Fibroblast of villous mesenchyme (primary cell): Measurements from ENCODE around the gene CD79A. TPM values are rescaled to one million over a fixed set of nuclear protein-coding genes. Genes with fewer than 3 reads are reported as not detected.

Experiments
- DNase-seq: peaks from one replicate; pipeline ENCODE4 v3.0.0-alpha.2; 2010; ENCODE audit warnings: low read depth
- H3K4me3 ChIP-seq: 2 replicates; pipeline ENCODE4 v1.5.1; 2011; ENCODE audit warnings: low read depth, mild to moderate bottlenecking, low read length
- total RNA-seq: library from RNA; depleted of rRNA; stranded (reverse); fragments of >200 nt; gene quantifications from 2 replicates; pipeline ENCODE4 v1.2.3, GENCODE V29; 2012
- TF ChIP-seq, protein P1 (sequence below): IDR thresholded peaks from 2 replicates; pipeline ENCODE4 v1.5.1; 2012; ENCODE audit warnings: low read depth, mild to moderate bottlenecking, low read length; ENCODE audit not compliant: insufficient read depth

CD79A gene
- total RNA-seq, 1 donor = not detected

DNA sequence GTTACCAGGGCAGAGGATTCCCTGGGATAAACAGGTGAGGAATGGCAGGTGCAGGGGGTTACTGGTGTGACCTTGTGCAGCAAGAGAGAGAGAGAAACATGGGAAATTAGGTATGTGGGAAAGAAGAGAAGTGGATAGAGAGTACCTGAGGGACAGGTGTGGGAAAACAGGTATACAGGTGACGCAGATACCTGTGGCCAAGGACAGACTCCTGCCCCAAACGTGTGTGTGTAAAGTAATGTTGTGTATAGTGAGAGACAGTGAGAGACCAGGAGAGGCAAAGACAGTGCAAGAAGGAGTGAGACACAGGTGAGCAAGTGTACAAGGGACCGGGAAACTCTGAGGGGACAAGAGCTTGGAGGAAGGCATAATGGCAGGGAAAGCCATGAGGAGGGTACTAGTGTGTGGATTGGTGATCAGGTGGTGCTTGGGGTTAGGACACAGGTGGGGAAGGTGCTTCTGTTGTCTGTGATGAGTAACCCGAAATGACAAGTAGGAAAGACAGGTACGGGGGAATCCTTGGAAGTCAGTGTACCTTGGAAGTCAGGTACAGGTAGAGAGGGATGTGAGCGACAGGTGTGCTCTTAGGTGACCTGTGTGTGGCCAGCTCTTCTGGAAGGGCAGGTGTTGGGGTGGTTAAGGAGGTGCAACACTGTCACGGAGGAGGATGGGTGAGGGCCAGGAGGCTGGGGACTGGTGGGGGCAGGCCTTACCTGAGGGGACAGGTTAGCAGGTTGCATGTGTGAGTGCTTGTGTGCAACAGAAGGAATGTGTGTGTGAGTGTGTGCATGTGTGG lies 48.3 kb downstream of the CD79A start:
- DNase-seq = no peak
- TF ChIP-seq, protein P1, sequence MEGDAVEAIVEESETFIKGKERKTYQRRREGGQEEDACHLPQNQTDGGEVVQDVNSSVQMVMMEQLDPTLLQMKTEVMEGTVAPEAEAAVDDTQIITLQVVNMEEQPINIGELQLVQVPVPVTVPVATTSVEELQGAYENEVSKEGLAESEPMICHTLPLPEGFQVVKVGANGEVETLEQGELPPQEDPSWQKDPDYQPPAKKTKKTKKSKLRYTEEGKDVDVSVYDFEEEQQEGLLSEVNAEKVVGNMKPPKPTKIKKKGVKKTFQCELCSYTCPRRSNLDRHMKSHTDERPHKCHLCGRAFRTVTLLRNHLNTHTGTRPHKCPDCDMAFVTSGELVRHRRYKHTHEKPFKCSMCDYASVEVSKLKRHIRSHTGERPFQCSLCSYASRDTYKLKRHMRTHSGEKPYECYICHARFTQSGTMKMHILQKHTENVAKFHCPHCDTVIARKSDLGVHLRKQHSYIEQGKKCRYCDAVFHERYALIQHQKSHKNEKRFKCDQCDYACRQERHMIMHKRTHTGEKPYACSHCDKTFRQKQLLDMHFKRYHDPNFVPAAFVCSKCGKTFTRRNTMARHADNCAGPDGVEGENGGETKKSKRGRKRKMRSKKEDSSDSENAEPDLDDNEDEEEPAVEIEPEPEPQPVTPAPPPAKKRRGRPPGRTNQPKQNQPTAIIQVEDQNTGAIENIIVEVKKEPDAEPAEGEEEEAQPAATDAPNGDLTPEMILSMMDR = no peak
- H3K4me3 ChIP-seq = no peak overlapping the region

GRCh38 chr19:41926028-41926762 lies 49.1 kb downstream of the CD79A start:
- H3K4me3 ChIP-seq = no peak overlapping the region
- no peak for DNase-seq
- TF ChIP-seq, protein P1 = no peak

GRCh38 chr19:41926763-41927496 lies 49.9 kb downstream of the CD79A start:
- no peak for DNase-seq
- no peak overlapping the region for H3K4me3 ChIP-seq
- TF ChIP-seq, protein P1 = no peak

DNA sequence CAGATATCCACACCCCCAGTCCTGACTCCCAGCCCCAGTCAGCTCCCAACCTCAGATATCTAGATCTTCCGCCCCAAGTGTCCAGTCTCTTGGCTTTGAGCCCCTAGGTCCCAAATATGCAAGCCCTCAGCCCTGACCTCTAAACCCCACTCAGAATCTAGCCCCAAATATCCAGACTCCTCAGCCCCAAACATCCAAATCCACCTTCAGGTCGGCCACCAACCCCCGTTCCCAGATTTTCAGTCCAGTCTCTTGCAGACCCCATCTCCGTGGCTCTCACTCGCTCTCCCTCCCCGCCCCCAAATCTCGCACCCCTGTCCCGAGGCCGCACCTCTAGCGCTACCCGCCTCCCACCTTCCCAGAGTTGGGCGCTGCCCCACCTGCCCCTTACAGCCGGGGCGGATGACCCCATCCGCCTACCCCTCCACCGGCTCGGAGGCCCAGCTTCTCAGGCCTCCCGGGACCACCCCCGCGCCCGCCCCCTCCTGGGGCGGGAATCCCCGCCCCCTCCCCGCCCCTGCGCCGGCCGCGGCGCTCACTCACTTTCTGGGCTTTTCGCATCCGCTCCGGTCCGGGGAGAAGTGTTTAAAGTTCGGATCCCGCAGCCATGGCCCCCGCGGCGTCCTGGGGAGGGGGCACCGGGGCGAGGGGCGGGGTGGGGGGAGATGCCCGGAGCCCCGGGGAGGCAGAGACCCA lies 50.6 kb downstream of the CD79A start:
- H3K4me3 ChIP-seq = peak overlapping the region; percentile 58
- TF ChIP-seq, protein P1 = no peak
- no peak for DNase-seq

DNA sequence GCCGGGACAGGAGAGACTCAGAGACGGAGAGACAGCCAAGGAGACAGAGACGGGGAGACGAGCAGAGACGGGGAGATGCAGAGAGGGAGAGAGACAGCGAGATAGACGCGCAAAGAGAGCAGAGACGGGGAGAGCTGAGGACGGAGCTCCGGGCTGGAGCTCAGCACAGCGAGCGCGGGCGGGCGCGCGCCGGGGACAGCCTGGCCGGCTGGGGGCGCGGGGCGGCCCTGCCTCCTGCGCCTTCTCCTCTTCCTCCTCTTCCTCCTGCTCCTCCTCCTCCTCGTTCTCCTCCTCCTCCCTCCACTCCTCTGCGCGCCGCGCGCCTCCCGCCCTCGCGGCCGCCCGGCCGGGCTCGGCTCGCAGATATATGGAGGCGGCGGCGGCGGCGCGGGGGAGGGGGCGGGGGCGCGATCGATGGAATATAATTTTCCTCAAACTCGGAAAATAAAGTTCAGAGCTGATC lies 51.2 kb downstream of the CD79A start, which contains the start of gene ERFL:
Gene ERFL (minus strand): TSS at position 229 of the 463 bp plus-strand sequence. CDS start 15,530 bp downstream, outside the sequence.
- peak; percentile 8 for DNase-seq
- TF ChIP-seq, protein P1 = no peak
- H3K4me3 ChIP-seq = peak within 1 kb of the TSS; percentile 58
